Measurements from ENCODE around the gene DCAKD. TPM values are rescaled to one million over a fixed set of nuclear protein-coding genes. Genes with fewer than 3 reads are reported as not detected.

The DCAKD gene
- total and polyA plus RNA-seq, 2 of the 8 experiments (the other 6 are each of a cell fraction or from before 2014, with no cell fraction given), result 35.6 to 52.9 TPM

DNA sequence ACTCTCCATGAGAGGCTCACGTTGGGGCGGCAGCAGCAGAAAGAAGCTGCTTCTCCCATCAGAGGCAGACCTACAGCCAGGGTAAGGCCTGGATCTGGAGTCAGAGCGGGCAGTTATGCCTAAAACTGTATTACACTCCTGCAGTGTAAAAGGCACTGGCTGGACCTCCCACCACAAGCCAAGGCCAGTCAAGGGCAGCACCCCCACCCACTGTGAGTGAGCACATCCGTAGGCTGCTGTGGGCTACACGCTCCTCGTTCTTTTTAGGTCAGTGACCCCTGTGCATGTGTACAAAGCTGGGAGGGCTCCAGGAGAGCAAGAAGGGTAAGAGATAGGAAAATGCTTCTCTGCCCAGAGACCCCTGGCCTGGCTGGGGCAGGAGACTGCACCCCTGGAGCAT lies 20.7 kb downstream of the DCAKD start (continued):
- TF ChIP-seq, protein P1, sequence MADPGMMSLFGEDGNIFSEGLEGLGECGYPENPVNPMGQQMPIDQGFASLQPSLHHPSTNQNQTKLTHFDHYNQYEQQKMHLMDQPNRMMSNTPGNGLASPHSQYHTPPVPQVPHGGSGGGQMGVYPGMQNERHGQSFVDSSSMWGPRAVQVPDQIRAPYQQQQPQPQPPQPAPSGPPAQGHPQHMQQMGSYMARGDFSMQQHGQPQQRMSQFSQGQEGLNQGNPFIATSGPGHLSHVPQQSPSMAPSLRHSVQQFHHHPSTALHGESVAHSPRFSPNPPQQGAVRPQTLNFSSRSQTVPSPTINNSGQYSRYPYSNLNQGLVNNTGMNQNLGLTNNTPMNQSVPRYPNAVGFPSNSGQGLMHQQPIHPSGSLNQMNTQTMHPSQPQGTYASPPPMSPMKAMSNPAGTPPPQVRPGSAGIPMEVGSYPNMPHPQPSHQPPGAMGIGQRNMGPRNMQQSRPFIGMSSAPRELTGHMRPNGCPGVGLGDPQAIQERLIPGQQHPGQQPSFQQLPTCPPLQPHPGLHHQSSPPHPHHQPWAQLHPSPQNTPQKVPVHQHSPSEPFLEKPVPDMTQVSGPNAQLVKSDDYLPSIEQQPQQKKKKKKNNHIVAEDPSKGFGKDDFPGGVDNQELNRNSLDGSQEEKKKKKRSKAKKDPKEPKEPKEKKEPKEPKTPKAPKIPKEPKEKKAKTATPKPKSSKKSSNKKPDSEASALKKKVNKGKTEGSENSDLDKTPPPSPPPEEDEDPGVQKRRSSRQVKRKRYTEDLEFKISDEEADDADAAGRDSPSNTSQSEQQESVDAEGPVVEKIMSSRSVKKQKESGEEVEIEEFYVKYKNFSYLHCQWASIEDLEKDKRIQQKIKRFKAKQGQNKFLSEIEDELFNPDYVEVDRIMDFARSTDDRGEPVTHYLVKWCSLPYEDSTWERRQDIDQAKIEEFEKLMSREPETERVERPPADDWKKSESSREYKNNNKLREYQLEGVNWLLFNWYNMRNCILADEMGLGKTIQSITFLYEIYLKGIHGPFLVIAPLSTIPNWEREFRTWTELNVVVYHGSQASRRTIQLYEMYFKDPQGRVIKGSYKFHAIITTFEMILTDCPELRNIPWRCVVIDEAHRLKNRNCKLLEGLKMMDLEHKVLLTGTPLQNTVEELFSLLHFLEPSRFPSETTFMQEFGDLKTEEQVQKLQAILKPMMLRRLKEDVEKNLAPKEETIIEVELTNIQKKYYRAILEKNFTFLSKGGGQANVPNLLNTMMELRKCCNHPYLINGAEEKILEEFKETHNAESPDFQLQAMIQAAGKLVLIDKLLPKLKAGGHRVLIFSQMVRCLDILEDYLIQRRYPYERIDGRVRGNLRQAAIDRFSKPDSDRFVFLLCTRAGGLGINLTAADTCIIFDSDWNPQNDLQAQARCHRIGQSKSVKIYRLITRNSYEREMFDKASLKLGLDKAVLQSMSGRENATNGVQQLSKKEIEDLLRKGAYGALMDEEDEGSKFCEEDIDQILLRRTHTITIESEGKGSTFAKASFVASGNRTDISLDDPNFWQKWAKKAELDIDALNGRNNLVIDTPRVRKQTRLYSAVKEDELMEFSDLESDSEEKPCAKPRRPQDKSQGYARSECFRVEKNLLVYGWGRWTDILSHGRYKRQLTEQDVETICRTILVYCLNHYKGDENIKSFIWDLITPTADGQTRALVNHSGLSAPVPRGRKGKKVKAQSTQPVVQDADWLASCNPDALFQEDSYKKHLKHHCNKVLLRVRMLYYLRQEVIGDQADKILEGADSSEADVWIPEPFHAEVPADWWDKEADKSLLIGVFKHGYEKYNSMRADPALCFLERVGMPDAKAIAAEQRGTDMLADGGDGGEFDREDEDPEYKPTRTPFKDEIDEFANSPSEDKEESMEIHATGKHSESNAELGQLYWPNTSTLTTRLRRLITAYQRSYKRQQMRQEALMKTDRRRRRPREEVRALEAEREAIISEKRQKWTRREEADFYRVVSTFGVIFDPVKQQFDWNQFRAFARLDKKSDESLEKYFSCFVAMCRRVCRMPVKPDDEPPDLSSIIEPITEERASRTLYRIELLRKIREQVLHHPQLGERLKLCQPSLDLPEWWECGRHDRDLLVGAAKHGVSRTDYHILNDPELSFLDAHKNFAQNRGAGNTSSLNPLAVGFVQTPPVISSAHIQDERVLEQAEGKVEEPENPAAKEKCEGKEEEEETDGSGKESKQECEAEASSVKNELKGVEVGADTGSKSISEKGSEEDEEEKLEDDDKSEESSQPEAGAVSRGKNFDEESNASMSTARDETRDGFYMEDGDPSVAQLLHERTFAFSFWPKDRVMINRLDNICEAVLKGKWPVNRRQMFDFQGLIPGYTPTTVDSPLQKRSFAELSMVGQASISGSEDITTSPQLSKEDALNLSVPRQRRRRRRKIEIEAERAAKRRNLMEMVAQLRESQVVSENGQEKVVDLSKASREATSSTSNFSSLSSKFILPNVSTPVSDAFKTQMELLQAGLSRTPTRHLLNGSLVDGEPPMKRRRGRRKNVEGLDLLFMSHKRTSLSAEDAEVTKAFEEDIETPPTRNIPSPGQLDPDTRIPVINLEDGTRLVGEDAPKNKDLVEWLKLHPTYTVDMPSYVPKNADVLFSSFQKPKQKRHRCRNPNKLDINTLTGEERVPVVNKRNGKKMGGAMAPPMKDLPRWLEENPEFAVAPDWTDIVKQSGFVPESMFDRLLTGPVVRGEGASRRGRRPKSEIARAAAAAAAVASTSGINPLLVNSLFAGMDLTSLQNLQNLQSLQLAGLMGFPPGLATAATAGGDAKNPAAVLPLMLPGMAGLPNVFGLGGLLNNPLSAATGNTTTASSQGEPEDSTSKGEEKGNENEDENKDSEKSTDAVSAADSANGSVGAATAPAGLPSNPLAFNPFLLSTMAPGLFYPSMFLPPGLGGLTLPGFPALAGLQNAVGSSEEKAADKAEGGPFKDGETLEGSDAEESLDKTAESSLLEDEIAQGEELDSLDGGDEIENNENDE (IDR thresholded peaks at IDR 0.05; ENCODE audit: insufficient replicate concordance, low read length), result no peak
- TF ChIP-seq NRF1 (IDR thresholded peaks at IDR 0.05; ENCODE audit: low read depth, low read length) (no peak), JUN (IDR thresholded peaks at IDR 0.05; ENCODE audit: low read depth, low read length) (no peak), SIX5 (IDR thresholded peaks at IDR 0.05; ENCODE audit: low read depth, low read length) (no peak), TBP (IDR thresholded peaks at IDR 0.05; ENCODE audit: low read depth, low read length) (no peak), KDM4A (IDR thresholded peaks at IDR 0.05; ENCODE audit: low read depth, low read length, severe bottlenecking) (no peak), GTF2F1 (IDR thresholded peaks at IDR 0.05; ENCODE audit: borderline replicate concordance, low read depth, low read length) (no peak), CBX8 (IDR thresholded peaks at IDR 0.05; ENCODE audit: borderline replicate concordance, low read depth, low read length) (no peak), KDM5A (IDR thresholded peaks at IDR 0.05; ENCODE audit: low read length) (no peak)
- TF ChIP-seq, protein P2, sequence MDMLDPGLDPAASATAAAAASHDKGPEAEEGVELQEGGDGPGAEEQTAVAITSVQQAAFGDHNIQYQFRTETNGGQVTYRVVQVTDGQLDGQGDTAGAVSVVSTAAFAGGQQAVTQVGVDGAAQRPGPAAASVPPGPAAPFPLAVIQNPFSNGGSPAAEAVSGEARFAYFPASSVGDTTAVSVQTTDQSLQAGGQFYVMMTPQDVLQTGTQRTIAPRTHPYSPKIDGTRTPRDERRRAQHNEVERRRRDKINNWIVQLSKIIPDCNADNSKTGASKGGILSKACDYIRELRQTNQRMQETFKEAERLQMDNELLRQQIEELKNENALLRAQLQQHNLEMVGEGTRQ (IDR thresholded peaks at IDR 0.05; ENCODE audit: low read length), result no peak
- TF ChIP-seq, protein P3, sequence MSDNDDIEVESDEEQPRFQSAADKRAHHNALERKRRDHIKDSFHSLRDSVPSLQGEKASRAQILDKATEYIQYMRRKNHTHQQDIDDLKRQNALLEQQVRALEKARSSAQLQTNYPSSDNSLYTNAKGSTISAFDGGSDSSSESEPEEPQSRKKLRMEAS (IDR thresholded peaks at IDR 0.05), result no peak
